Uterus (tissue), 4 donors: ENCODE measurements around the gene ADAMTS14. TPM values are rescaled to one million over a fixed set of nuclear protein-coding genes. Genes with fewer than 3 reads are reported as not detected.

ENCODE experiments used
- DNase-seq, 2 donors: peaks; one replicate each; pipeline ENCODE4 v3.0.0-alpha.2; 2019 to 2020
- H3K27ac ChIP-seq, 2 donors: fragments of 200-600 bp; sonication (generic); 1 replicate in 1 of 2; 2 replicates in 1 of 2; pipeline ENCODE4 v1.5.1; 2016 to 2018
- H3K27me3 ChIP-seq, 2 donors: fragments of 200-600 bp; sonication (generic); one replicate each; pipeline ENCODE4 v1.5.1; 2018 to 2019; ENCODE audit warnings: control low read depth in 1 of 2
- H3K36me3 ChIP-seq, 2 donors: fragments of 200-600 bp; sonication (generic); one replicate each; pipeline ENCODE4 v1.5.1; 2019; ENCODE audit warnings: control low read depth in 1 of 2
- H3K4me1 ChIP-seq, 2 donors: fragments of 200-600 bp; sonication (generic); one replicate each; pipeline ENCODE4 v1.5.1; 2018 to 2019; ENCODE audit warnings: control low read depth in 1 of 2
- H3K4me3 ChIP-seq, 2 donors: fragments of 200-600 bp; sonication (generic); 1 replicate in 1 of 2; 2 replicates in 1 of 2; pipeline ENCODE4 v1.5.1; 2018 to 2019; ENCODE audit warnings: mild to moderate bottlenecking in 1 of 2
- H3K9me3 ChIP-seq, 2 donors: fragments of 200-600 bp; sonication (generic); one replicate each; pipeline ENCODE4 v1.5.1; 2019; ENCODE audit warnings: control low read depth in 1 of 2
- CTCF ChIP-seq, 4 experiments: fragments of 200-600 bp in 2 of 4; fragments of 450-650 bp in 2 of 4; sonication (generic) in 2 of 4; IDR thresholded peaks; one replicate each; pipeline ENCODE4 v1.5.1; 2016 to 2019; ENCODE audit warnings: antibody characterized with exemption in 4 of 4, mild to moderate bottlenecking in 2 of 4, moderate library complexity in 1 of 4
- POLR2A ChIP-seq, 2 donors: fragments of 450-650 bp; IDR thresholded peaks; one replicate each; pipeline ENCODE4 v1.6.1; 2016; ENCODE audit warnings: antibody characterized with exemption in 2 of 2, mild to moderate bottlenecking in 1 of 2, moderate library complexity in 1 of 2
- intact Hi-C: fragments of 100-400 bp; cut with DNase I; formaldehyde crosslinking; loops from one replicate; pipeline ENCODE4 v1.15.1; 2023; ENCODE audit warnings: low total_unique reads
- small RNA-seq: library from RNA; depleted of rRNA; stranded (forward); fragments of <200 nt; gene quantifications from one replicate; pipeline ENCODE3, GENCODE V24; 2016
- total RNA-seq, 4 donors: library from RNA; depleted of rRNA in 3 of 4; stranded (reverse); fragments of >200 nt in 3 of 4; gene quantifications; one replicate each; pipeline versions ENCODE4 v1.1.0 to v1.2.4, GENCODE V29; 2014 to 2023
- donor health status: DM: yes; HTN: yes; CAD: no.

Gene ADAMTS14
- total RNA-seq, 4 donors from 2014 or later, result 0.18 to 3.7 TPM; not detected in 2

GRCh38 chr10:70809011-70809611 is 136.8 kb downstream of the ADAMTS14 start:
- Histone ChIP-seq H3K27me3 (no peaks in the 10 kb centered on the region), H3K9me3 (no peaks in the 10 kb centered on the region), H3K36me3 (no peaks in the 10 kb centered on the region), H3K4me1 (no peaks in the 10 kb centered on the region), H3K4me3 (no peak overlapping the region), H3K27ac (no peak overlapping the region)
- no peak for DNase-seq
- intact Hi-C loops, result no loop called here
- TF ChIP-seq POLR2A (IDR thresholded peaks at IDR 0.05) (no peak), CTCF (IDR thresholded peaks at IDR 0.05) (no peak)

GRCh38 chr10:70809726-70810125 is 137.4 kb downstream of the ADAMTS14 start:
- H3K4me1 ChIP-seq, result no peaks in the 10 kb centered on the region
- no peaks in the 10 kb centered on the region for H3K9me3 ChIP-seq
- intact Hi-C loops, result no loop called here
- DNase-seq, result no peak
- TF ChIP-seq POLR2A (IDR thresholded peaks at IDR 0.05) (no peak), CTCF (IDR thresholded peaks at IDR 0.05) (no peak)
- H3K27ac ChIP-seq, result no peak overlapping the region
- H3K27me3 ChIP-seq, result no peaks in the 10 kb centered on the region
- no peaks in the 10 kb centered on the region for H3K36me3 ChIP-seq
- no peak overlapping the region for H3K4me3 ChIP-seq

- TF ChIP-seq CTCF (IDR thresholded peaks at IDR 0.05), result no peak
- Histone ChIP-seq H3K27me3 (no peaks in the 10 kb centered on the region), H3K9me3 (no peaks in the 10 kb centered on the region), H3K4me1 (no peaks in the 10 kb centered on the region), H3K36me3 (no peaks in the 10 kb centered on the region), H3K4me3 (no peak overlapping the region), H3K27ac (no peak overlapping the region)
- no peak for DNase-seq
- intact Hi-C loops, result no loop called here
Observed at GRCh38 chr10:70810967-70811366, 138.7 kb downstream of the ADAMTS14 start.

GRCh38 chr10:70811881-70812280 is 139.6 kb downstream of the ADAMTS14 start:
- no peaks in the 10 kb centered on the region for H3K36me3 ChIP-seq
- TF ChIP-seq CTCF (IDR thresholded peaks at IDR 0.05) (no peak), POLR2A (IDR thresholded peaks at IDR 0.05) (no peak)
- H3K27me3 ChIP-seq, result no peaks in the 10 kb centered on the region
- no peak overlapping the region for H3K4me3 ChIP-seq
- H3K9me3 ChIP-seq, result no peaks in the 10 kb centered on the region
- intact Hi-C loops, result no loop called here
- no peak for DNase-seq
- no peak overlapping the region for H3K27ac ChIP-seq
- no peaks in the 10 kb centered on the region for H3K4me1 ChIP-seq

Small RNA genes within 50 kb of the gene (small RNA-seq; reads per million reads assigned to genes)
- gene RPS26P40, result not detected

Other genes with a start within 250 kb of the ADAMTS14 start
- gene NODAL, start 230.8 kb upstream of the ADAMTS14 start, total RNA-seq, result not detected
- 10 to 100 TPM in 2 of 4 donors, 1 to 10 TPM in 2; 1.8 to 21.6 (median 10.3) TPM for gene PALD1, start 193.7 kb upstream of the ADAMTS14 start, total RNA-seq
- 1 to 10 TPM in 2 of 4 donors, under 1 TPM in 1, not detected in 1; 0.51 to 8.7 (median 1.1) TPM for gene PRF1, start 69.8 kb upstream of the ADAMTS14 start, total RNA-seq
- gene TBATA, start 112.9 kb downstream of the ADAMTS14 start, total RNA-seq, result not detected
- 10 to 100 TPM; 13.3 to 59.7 (median 27.3) TPM for gene SGPL1, start 143.4 kb downstream of the ADAMTS14 start, total RNA-seq
- 10 to 100 TPM; 18.4 to 52.8 (median 27.9) TPM for gene PCBD1, start 216.1 kb downstream of the ADAMTS14 start, total RNA-seq